DOHH2 (cell line): ENCODE measurements around the gene GPX6.

Source experiments
- EZH2phosphoT487 ChIP-seq: fragments of 200-600 bp; sonication (generic); IDR thresholded peaks from 2 replicates; pipeline ENCODE4 v1.6.1; 2017; ENCODE audit warnings: borderline replicate concordance, mild to moderate bottlenecking, antibody characterized with exemption, low read length, moderate library complexity, mixed read lengths
- TF ChIP-seq, protein P1 (sequence below): fragments of 200-600 bp; sonication (generic); IDR thresholded peaks from one replicate; pipeline ENCODE4 v1.5.1; 2014; ENCODE audit warnings: antibody characterized with exemption, mild to moderate bottlenecking, low read depth, low read length; ENCODE audit not compliant: poor library complexity, severe bottlenecking

DNA sequence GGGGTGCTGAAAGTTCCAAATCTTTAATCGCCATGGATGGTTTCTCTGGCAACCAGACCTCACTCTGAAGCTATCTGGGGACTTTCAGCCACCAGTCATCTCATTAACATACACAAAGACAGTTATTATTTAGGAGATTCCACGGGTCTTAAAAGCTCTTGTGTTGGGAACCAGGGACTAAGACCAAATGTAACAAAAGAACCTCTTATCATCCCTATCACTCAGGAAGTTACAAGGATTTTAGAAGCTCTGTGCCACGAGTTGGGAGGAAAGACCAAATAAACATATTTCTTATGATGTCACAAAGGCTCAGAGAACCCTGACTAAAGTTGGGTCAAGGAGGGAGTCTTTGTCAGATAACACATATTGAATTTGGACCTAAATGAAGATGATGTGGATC, 17.7 kb downstream of the GPX6 start:
- TF ChIP-seq, protein P1, sequence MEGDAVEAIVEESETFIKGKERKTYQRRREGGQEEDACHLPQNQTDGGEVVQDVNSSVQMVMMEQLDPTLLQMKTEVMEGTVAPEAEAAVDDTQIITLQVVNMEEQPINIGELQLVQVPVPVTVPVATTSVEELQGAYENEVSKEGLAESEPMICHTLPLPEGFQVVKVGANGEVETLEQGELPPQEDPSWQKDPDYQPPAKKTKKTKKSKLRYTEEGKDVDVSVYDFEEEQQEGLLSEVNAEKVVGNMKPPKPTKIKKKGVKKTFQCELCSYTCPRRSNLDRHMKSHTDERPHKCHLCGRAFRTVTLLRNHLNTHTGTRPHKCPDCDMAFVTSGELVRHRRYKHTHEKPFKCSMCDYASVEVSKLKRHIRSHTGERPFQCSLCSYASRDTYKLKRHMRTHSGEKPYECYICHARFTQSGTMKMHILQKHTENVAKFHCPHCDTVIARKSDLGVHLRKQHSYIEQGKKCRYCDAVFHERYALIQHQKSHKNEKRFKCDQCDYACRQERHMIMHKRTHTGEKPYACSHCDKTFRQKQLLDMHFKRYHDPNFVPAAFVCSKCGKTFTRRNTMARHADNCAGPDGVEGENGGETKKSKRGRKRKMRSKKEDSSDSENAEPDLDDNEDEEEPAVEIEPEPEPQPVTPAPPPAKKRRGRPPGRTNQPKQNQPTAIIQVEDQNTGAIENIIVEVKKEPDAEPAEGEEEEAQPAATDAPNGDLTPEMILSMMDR: no peak
- no peak for TF ChIP-seq EZH2phosphoT487
